Measurements from ENCODE around the gene MORC3.

GRCh38 chr21:36291509-36291908 is 28.5 kb upstream of the MORC3 start:
- TF ChIP-seq, protein P1, sequence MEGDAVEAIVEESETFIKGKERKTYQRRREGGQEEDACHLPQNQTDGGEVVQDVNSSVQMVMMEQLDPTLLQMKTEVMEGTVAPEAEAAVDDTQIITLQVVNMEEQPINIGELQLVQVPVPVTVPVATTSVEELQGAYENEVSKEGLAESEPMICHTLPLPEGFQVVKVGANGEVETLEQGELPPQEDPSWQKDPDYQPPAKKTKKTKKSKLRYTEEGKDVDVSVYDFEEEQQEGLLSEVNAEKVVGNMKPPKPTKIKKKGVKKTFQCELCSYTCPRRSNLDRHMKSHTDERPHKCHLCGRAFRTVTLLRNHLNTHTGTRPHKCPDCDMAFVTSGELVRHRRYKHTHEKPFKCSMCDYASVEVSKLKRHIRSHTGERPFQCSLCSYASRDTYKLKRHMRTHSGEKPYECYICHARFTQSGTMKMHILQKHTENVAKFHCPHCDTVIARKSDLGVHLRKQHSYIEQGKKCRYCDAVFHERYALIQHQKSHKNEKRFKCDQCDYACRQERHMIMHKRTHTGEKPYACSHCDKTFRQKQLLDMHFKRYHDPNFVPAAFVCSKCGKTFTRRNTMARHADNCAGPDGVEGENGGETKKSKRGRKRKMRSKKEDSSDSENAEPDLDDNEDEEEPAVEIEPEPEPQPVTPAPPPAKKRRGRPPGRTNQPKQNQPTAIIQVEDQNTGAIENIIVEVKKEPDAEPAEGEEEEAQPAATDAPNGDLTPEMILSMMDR (IDR thresholded peaks at IDR 0.05): no peak
- TF ChIP-seq POLR2A (IDR thresholded peaks at IDR 0.05) (no peak), EP300 (IDR thresholded peaks at IDR 0.05) (no peak)
